Measurements from ENCODE around the gene RILPL2.

- TF ChIP-seq CTCF (IDR thresholded peaks at IDR 0.05) (no peak), POLR2A (IDR thresholded peaks at IDR 0.05) (no peak)
Measured at GRCh38 chr12:123482876-123483275, 46.4 kb upstream of the RILPL2 start.
